Gastroesophageal sphincter (tissue), 4 donors: ENCODE results near the gene METRN. TPM values are rescaled to one million over a fixed set of nuclear protein-coding genes. Genes with fewer than 3 reads are reported as not detected.

Experiments used
- ATAC-seq: fragments of 150-250 bp; one replicate; pipeline ENCODE4 v1.9.1; 2016; ENCODE audit warnings: mild to moderate bottlenecking, moderate library complexity
- H3K27ac ChIP-seq, 4 donors: fragments of 200-600 bp; sonication (generic) in 3 of 4; 1 replicate in 3 of 4; 2 replicates in 1 of 4; pipeline ENCODE4 v1.5.1; 2016 to 2019
- H3K27me3 ChIP-seq: fragments of 200-600 bp; sonication (generic); one replicate; pipeline ENCODE4 v1.5.1; 2019
- H3K36me3 ChIP-seq, 2 donors: fragments of 200-600 bp; sonication (generic); one replicate each; pipeline ENCODE4 v1.5.1; 2019; ENCODE audit warnings: control low read depth in 1 of 2
- H3K4me1 ChIP-seq, 3 donors: fragments of 200-600 bp; sonication (generic); 1 replicate in 2 of 3; 2 replicates in 1 of 3; pipeline ENCODE4 v1.5.1; 2016 to 2019; ENCODE audit warnings: control low read depth in 2 of 3
- H3K4me3 ChIP-seq, 2 donors: fragments of 200-600 bp; sonication (generic); one replicate each; pipeline ENCODE4 v1.5.1; 2019; ENCODE audit warnings: mild to moderate bottlenecking in 1 of 2, moderate library complexity in 1 of 2
- H3K9me3 ChIP-seq, 3 donors: fragments of 200-600 bp; sonication (generic); one replicate each; pipeline ENCODE4 v1.5.1; 2017 to 2019; ENCODE audit warnings: control low read depth in 2 of 3
- EP300 ChIP-seq: sonication (generic); formaldehyde crosslinking; IDR thresholded peaks from one replicate; pipeline ENCODE4 v1.6.1; 2017; ENCODE audit warnings: antibody characterized with exemption, mild to moderate bottlenecking
- POLR2A ChIP-seq, 2 donors: fragments of 450-650 bp; IDR thresholded peaks; one replicate each; pipeline ENCODE4 v1.6.1; 2017; ENCODE audit warnings: antibody characterized with exemption in 2 of 2, mild to moderate bottlenecking in 2 of 2, moderate library complexity in 1 of 2
- POLR2AphosphoS5 ChIP-seq: sonication (generic); formaldehyde crosslinking; IDR thresholded peaks from one replicate; pipeline ENCODE4 v1.6.1; 2017; ENCODE audit warnings: antibody characterized with exemption
- WGBS, 2 donors: methylation state at CpG; one replicate each; pipeline ENCODE4 v1.1.5; 2018; ENCODE audit warnings: low coverage in 1 of 2; 5-methylcytosine and 5-hydroxymethylcytosine counted together
- total RNA-seq, 4 donors: library from RNA; depleted of rRNA; stranded (reverse); fragments of >200 nt; gene quantifications; one replicate each; pipeline ENCODE4 v1.1.0, GENCODE V29; 2016
- TF ChIP-seq, protein P1 (sequence below), 4 experiments: fragments of 200-600 bp in 2 of 4; fragments of 450-650 bp in 2 of 4; sonication (generic) in 1 of 4; IDR thresholded peaks; one replicate each; pipeline ENCODE4 v1.5.1; 2017 to 2019; ENCODE audit warnings: antibody characterized with exemption in 4 of 4, mild to moderate bottlenecking in 2 of 4, moderate library complexity in 2 of 4

Gene METRN
- total RNA-seq, 4 donors from 2014 or later: 22.6 to 77.7 (median 63.8) TPM

DNA sequence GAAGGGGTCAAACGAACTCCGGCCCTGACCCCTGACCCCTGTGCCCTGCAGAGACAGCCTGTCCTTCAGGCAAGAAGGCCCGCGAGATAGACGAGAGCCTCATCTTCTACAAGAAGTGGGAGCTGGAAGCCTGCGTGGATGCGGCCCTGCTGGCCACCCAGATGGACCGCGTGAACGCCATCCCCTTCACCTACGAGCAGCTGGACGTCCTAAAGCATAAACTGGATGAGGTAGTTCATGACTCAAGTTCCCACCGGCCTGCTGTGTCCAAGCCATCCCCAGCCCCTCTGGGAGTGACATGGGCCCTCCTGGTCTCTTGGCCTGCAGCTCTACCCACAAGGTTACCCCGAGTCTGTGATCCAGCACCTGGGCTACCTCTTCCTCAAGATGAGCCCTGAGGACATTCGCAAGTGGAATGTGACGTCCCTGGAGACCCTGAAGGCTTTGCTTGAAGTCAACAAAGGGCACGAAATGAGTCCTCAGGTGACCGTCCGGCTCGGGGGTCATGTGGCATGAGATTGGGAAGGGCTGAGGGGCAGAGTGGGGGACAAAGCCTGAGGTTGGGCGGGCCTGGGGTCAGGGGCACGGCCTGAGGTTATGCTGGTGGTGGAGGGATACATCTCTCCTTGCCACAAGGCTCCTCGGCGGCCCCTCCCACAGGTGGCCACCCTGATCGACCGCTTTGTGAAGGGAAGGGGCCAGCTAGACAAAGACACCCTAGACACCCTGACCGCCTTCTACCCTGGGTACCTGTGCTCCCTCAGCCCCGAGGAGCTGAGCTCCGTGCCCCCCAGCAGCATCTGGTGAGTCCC, 51.3 kb downstream of the METRN start:
- whole genome bisulfite sequencing, 2 donors: 76 to 82% methylated on average over 8 to 15 of the region's 29 CpGs
- H3K27me3 ChIP-seq: peaks cover 76% of the 10 kb centered on the region
- TF ChIP-seq POLR2A (IDR thresholded peaks at IDR 0.05): no peak
- no peak for TF ChIP-seq EP300
- TF ChIP-seq, protein P1, sequence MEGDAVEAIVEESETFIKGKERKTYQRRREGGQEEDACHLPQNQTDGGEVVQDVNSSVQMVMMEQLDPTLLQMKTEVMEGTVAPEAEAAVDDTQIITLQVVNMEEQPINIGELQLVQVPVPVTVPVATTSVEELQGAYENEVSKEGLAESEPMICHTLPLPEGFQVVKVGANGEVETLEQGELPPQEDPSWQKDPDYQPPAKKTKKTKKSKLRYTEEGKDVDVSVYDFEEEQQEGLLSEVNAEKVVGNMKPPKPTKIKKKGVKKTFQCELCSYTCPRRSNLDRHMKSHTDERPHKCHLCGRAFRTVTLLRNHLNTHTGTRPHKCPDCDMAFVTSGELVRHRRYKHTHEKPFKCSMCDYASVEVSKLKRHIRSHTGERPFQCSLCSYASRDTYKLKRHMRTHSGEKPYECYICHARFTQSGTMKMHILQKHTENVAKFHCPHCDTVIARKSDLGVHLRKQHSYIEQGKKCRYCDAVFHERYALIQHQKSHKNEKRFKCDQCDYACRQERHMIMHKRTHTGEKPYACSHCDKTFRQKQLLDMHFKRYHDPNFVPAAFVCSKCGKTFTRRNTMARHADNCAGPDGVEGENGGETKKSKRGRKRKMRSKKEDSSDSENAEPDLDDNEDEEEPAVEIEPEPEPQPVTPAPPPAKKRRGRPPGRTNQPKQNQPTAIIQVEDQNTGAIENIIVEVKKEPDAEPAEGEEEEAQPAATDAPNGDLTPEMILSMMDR (IDR thresholded peaks at IDR 0.05): no peak
- no peak for TF ChIP-seq POLR2AphosphoS5

DNA sequence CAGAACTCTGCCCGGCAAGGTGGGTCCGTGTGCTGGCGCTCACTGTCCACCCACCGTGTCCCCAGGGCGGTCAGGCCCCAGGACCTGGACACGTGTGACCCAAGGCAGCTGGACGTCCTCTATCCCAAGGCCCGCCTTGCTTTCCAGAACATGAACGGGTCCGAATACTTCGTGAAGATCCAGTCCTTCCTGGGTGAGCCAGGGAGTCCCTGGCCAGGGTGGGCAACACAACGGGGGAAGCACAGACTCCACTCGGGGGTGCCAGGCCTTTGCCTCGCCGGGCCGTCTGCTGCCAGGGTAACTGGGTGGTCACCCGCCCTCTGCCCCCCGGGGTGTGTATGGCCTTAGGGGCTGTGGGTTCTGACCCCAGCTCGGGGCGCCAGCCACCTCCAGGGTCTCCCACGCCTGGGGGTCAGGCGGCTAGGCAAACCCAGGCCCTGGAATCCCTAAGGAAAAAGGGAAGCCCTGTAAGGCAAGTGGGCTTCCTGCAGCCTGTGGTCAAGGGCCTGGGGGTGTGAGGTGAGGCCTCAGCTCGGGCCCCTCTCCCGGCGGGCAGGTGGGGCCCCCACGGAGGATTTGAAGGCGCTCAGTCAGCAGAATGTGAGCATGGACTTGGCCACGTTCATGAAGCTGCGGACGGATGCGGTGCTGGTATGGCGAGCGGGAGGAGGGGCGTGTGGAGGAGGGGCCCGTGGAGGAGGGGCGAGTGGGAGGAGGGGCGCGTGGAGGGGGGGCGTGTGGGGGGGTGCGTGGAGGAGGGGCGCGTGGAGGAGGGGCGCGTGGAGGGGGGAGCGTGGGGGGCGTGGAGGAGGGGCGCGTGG, 52.1 kb downstream of the METRN start:
- WGBS, 2 donors: no CpG with 5 or more reads among the region's 48 CpGs
- H3K9me3 ChIP-seq: no peaks in the 10 kb centered on the region
- no peak for TF ChIP-seq POLR2A (IDR thresholded peaks at IDR 0.05)
- TF ChIP-seq, protein P1 (IDR thresholded peaks at IDR 0.05): no peak
- no peak for TF ChIP-seq POLR2AphosphoS5
- no peak for TF ChIP-seq EP300
- H3K27me3 ChIP-seq: peaks cover 69% of the 10 kb centered on the region
- H3K4me3 ChIP-seq: no peak overlapping the region
- no peaks in the 10 kb centered on the region for H3K4me1 ChIP-seq
- H3K36me3 ChIP-seq: no peaks in the 10 kb centered on the region
- no peak overlapping the region for H3K27ac ChIP-seq
- ATAC-seq: no peak

More for the DNA sequence above, 51.3 kb downstream of the METRN start:
- H3K36me3 ChIP-seq: no peaks in the 10 kb centered on the region
- H3K27ac ChIP-seq: no peak overlapping the region
- H3K4me1 ChIP-seq: no peaks in the 10 kb centered on the region
- H3K4me3 ChIP-seq: no peak overlapping the region
- no peaks in the 10 kb centered on the region for H3K9me3 ChIP-seq
- no peak for ATAC-seq

DNA sequence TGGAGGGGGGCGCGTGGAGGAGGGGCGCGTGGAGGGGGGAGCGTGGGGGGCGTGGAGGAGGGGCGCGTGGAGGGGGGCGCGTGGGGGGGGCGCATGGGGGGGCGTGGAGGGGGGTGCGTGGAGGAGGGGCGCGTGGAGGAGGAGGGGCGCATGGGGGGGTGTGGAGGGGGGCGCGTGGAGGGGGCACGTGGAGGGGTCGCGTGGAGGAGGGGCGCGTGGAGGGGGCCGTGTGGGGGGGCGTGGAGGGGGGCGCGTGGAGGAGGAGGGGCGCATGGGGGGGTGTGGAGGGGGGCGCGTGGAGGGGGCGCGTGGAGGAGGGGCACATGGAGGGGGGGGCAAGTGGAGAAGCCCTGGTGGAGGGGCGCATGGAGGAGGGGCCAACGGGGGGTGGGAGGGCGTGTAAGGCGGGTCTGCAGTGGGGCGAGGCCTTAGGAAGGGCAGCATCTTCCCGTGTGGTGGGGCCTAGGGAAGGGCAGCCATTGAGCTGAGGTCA, 52.9 kb downstream of the METRN start:
- Histone ChIP-seq H3K9me3 (no peaks in the 10 kb centered on the region), H3K4me3 (no peak overlapping the region), H3K27ac (no peak overlapping the region), H3K36me3 (no peaks in the 10 kb centered on the region), H3K27me3 (peaks cover 62% of the 10 kb centered on the region), H3K4me1 (no peaks in the 10 kb centered on the region)
- TF ChIP-seq, protein P1 (IDR thresholded peaks at IDR 0.05): no peak
- no peak for TF ChIP-seq POLR2A (IDR thresholded peaks at IDR 0.05)
- no peak for TF ChIP-seq EP300
- TF ChIP-seq POLR2AphosphoS5: no peak
- WGBS, 2 donors: 46% methylated on average over 4 of the region's 38 CpGs; no CpG with 5 or more reads in 1 of the 2 donors
- no peak for ATAC-seq

DNA sequence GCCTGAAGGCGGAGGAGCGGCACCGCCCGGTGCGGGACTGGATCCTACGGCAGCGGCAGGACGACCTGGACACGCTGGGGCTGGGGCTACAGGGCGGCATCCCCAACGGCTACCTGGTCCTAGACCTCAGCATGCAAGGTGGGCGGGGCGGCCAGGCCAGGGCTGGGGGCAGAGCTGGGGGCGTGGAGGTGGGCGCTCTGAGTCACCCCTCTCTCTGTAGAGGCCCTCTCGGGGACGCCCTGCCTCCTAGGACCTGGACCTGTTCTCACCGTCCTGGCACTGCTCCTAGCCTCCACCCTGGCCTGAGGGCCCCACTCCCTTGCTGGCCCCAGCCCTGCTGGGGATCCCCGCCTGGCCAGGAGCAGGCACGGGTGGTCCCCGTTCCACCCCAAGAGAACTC, 53.5 kb downstream of the METRN start:
- TF ChIP-seq, protein P1 (IDR thresholded peaks at IDR 0.05): no peak
- no peak for TF ChIP-seq POLR2AphosphoS5
- no peak for TF ChIP-seq EP300
- no peak for TF ChIP-seq POLR2A (IDR thresholded peaks at IDR 0.05)
- Histone ChIP-seq H3K27ac (no peak overlapping the region), H3K36me3 (no peaks in the 10 kb centered on the region), H3K27me3 (peaks cover 55% of the 10 kb centered on the region), H3K9me3 (no peaks in the 10 kb centered on the region), H3K4me1 (no peaks in the 10 kb centered on the region), H3K4me3 (no peak overlapping the region)
- WGBS, 2 donors: no CpG with 5 or more reads among the region's 21 CpGs
- no peak for ATAC-seq

Other genes starting within 250 kb of the METRN start
- gene CAPN15, start 187.4 kb upstream of the METRN start, total RNA-seq: 10 to 100 TPM; 21.8 to 42.7 (median 29.2) TPM
- gene PRR35, start 154.7 kb upstream of the METRN start, total RNA-seq: not detected
- gene NHLRC4, start 148.1 kb upstream of the METRN start, total RNA-seq: 1 to 10 TPM in 2 of 4 donors, under 1 TPM in 2; 0.47 to 2.9 (median 0.87) TPM
- 10 to 100 TPM; 30.4 to 42.4 (median 36.8) TPM for gene PIGQ, start 145.2 kb upstream of the METRN start, total RNA-seq
- gene RAB40C, start 125.1 kb upstream of the METRN start, total RNA-seq: 10 to 100 TPM; 17.7 to 28.3 (median 22.1) TPM
- gene WFIKKN1, start 84.1 kb upstream of the METRN start, total RNA-seq: under 1 TPM in 3 of 4 donors, not detected in 1; 0.17 to 0.93 (median 0.35) TPM
- gene METTL26, start 78.8 kb upstream of the METRN start, total RNA-seq: 100 to 1,000 TPM in 3 of 4 donors, 10 to 100 TPM in 1; 94.8 to 146 (median 112) TPM
- gene MCRIP2, start 73.3 kb upstream of the METRN start, total RNA-seq: 10 to 100 TPM; 25.4 to 70.0 (median 51.9) TPM
- gene WDR90, start 65.8 kb upstream of the METRN start, total RNA-seq: 10 to 100 TPM in 3 of 4 donors, 1 to 10 TPM in 1; 8.5 to 21.2 (median 16.8) TPM
- gene RHOT2, start 47.0 kb upstream of the METRN start, total RNA-seq: 10 to 100 TPM; 50.2 to 64.0 (median 55.0) TPM
- gene RHBDL1, start 39.4 kb upstream of the METRN start, total RNA-seq: 1 to 10 TPM in 3 of 4 donors, not detected in 1; 1.1 to 1.5 (median 1.3) TPM
- 100 to 1,000 TPM; 161 to 212 (median 179) TPM for gene STUB1, start 34.7 kb upstream of the METRN start, total RNA-seq
- 100 to 1,000 TPM in 1 of 4 donors, 10 to 100 TPM in 3; 70.2 to 109 (median 90.5) TPM for gene JMJD8, start 30.8 kb upstream of the METRN start, total RNA-seq
- gene WDR24, start 24.7 kb upstream of the METRN start, total RNA-seq: 10 to 100 TPM in 1 of 4 donors, 1 to 10 TPM in 3; 8.1 to 16.7 (median 9.6) TPM
- gene FBXL16, start 9.3 kb upstream of the METRN start, total RNA-seq: 1 to 10 TPM in 1 of 4 donors, under 1 TPM in 3; 0.27 to 1.4 (median 0.35) TPM
- 10 to 100 TPM; 23.5 to 46.2 (median 31.0) TPM for gene ANTKMT, start 6.0 kb downstream of the METRN start, total RNA-seq
- gene CCDC78, start 11.3 kb downstream of the METRN start, total RNA-seq: under 1 TPM in 1 of 4 donors, not detected in 3; 0.13 TPM
- 1 to 10 TPM; 1.1 to 4.8 (median 2.8) TPM for gene HAGHL, start 12.0 kb downstream of the METRN start, total RNA-seq
- 10 to 100 TPM; 18.5 to 46.7 (median 25.6) TPM for gene CIAO3, start 25.9 kb downstream of the METRN start, total RNA-seq
- gene MSLN, start 45.6 kb downstream of the METRN start, total RNA-seq: 1 to 10 TPM in 1 of 4 donors, under 1 TPM in 1, not detected in 2; 0.73 to 7.2 TPM
- gene RPUSD1, start 73.3 kb downstream of the METRN start, total RNA-seq: 10 to 100 TPM; 13.4 to 25.8 (median 22.1) TPM
- 10 to 100 TPM in 2 of 4 donors, 1 to 10 TPM in 2; 4.6 to 10.9 (median 8.3) TPM for gene CHTF18, start 73.5 kb downstream of the METRN start, total RNA-seq
- not detected for gene GNG13, start 85.6 kb downstream of the METRN start, total RNA-seq